GM21381 (cell line): ENCODE data around the gene ARHGAP23.

Experiments
- ATAC-seq: cut with Tn5 transposase; IDR thresholded peaks from one replicate; pipeline ENCODE4 v1.9.1; 2021; ENCODE audit warnings: mild to moderate bottlenecking, moderate library complexity; ENCODE audit not compliant: unreplicated experiment

ARHGAP23 gene

DNA sequence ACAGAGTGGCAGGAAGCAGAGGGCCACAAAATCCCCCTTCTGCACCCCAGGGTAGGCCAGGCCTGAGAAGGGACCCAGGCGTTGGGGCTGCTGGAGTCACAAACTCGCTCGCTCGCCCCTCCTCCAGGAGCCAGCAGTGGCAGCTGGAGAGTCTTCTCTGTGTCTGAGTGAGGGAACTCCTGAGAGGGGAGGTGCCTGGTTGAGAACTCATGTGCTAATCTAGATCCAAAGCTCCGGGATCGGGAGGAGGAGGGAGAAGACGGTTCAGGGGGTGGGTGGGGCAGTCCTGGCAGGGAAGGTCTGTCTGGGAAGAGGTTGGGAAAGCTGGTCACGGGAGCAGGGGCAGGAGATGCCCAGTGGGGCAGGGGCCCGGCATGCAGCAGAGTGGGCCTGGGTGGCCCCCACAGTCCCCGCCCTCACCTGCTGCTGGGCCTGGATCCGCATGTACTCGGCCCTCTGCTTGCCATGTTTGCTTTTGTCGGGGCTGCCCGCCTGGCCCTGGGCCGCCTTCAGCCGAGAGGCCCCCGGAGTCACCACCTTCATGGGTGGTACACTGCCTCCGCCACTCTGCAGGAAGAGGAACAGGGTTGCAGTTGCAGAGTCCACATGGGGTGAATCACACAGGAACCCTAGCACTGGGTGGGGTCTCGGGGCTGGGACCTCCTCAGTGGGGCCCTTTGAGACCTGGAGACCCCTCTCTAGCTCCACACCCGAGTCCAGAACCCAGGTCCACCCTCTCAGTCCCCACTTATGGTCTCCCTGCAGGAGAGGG lies 115.3 kb downstream of the ARHGAP23 start:
- no peak for ATAC-seq

- no peak for ATAC-seq
Observed at GRCh38 chr17:38544175-38544838, 116.0 kb downstream of the ARHGAP23 start.

- no peak for ATAC-seq
Observed at GRCh38 chr17:38544839-38545209, 116.6 kb downstream of the ARHGAP23 start.

GRCh38 chr17:38545531-38546225 lies 117.4 kb downstream of the ARHGAP23 start:
- ATAC-seq: no peak

- no peak for ATAC-seq
Observed at GRCh38 chr17:38546396-38546795, 118.1 kb downstream of the ARHGAP23 start.

GRCh38 chr17:38547444-38547843 lies 119.2 kb downstream of the ARHGAP23 start:
- no peak for ATAC-seq

GRCh38 chr17:38549285-38549684 lies 121.0 kb downstream of the ARHGAP23 start:
- ATAC-seq: no peak

GRCh38 chr17:38550661-38551060 lies 122.4 kb downstream of the ARHGAP23 start:
- ATAC-seq: no peak

- ATAC-seq: no peak
Observed at GRCh38 chr17:38551121-38551520, 122.9 kb downstream of the ARHGAP23 start.

DNA sequence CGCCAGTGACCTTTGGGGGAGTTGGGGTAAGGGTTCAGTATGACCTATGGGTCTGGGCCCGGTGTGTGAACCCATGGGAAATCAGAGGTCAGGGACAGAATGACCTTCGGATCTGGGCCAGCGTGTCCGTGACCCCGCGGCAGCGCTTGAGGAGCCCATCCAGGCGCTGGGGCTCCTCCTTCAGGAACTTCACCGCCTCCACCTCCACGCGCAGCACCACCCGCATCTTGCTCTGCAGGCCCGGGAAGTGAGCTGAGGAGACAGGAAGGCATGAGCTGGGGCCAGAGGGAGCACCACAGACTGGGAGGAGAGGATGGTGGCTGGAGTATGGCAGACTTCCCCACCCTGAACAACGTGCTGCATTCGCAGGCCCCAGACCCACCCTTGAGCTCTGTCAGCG lies 124.1 kb downstream of the ARHGAP23 start:
- no peak for ATAC-seq

GRCh38 chr17:38554430-38555350 lies 126.4 kb downstream of the ARHGAP23 start:
- ATAC-seq: no peak

DNA sequence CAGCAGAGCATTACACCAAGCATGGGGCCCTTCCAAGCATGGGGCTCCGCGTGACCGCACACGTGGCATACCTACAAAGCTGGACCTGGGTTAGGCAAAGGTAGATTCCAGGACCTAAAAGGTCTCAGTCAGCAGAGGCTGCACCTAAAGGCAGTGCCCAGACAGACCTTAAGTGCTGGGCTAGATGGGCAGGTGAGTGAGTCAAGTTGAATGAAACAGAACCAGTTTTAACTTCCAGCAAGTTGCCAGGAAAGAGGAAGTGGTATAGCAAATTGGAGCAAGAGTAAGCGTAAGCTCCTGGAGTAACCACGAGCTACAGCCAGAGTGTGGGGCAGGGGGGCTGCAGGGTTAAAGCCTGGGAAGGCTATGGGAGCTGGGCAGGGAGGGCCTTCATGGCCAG lies 128.0 kb downstream of the ARHGAP23 start:
- ATAC-seq: no peak

GRCh38 chr17:38557396-38557795 lies 129.1 kb downstream of the ARHGAP23 start:
- no peak for ATAC-seq

GRCh38 chr17:38557836-38558727 lies 129.8 kb downstream of the ARHGAP23 start:
- ATAC-seq: peak; percentile 66

DNA sequence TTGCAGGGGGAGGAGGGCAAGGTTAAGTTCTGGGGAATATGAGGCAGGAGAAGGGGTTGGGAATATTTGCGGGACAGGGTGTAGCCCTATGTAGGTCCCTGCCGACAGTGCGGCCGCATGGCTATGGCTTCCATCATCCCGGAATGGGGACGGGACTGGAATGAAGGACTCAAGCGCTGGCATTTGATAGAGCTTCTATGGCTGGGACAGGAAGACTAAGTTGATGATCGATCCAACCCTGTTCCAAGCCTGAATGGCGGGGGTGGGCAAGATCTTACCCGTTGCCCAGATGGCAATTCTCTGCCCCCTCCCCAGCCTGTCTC lies 130.4 kb downstream of the ARHGAP23 start:
- ATAC-seq: no peak

DNA sequence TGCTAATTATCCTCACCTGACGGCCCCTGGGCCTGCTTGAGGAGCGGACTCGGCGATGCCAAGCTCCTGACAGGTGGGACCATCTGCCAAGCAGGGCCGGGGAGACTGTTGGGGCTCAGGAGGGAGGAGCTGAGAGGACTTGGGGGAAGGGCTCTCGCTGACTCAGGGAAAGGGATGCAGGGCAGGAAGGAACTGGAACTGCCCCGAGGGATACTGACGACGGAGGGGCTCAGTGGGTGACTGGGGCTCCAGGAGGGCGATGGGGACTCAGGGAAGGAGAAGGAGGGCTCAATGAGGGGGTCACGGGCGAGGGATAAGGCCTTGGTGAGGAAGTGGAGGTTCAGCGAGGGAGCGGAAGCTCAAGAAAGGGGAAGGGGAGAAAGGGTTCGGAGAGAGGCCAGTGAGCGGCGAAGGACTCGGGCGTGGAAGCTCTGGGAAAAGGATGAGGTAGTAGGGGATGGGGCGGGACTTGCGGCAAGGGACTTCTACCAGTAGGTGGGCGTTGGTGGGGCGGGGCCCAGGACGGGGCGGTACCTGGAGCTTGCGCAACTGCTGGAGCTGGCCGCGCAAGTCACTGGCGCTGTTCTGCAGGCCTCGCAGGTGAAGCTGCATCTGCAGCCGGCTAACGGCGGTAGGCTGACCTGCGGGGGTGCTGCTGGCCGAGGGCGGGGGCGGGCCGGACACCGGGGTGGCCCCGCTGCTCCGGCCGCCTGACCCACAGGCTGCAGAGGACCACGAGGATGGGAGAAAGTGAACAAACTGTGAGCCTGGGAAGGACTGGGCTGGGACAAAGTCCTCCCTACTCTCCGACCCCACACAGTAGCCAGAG lies 131.0 kb downstream of the ARHGAP23 start:
- ATAC-seq: peak; percentile 66

DNA sequence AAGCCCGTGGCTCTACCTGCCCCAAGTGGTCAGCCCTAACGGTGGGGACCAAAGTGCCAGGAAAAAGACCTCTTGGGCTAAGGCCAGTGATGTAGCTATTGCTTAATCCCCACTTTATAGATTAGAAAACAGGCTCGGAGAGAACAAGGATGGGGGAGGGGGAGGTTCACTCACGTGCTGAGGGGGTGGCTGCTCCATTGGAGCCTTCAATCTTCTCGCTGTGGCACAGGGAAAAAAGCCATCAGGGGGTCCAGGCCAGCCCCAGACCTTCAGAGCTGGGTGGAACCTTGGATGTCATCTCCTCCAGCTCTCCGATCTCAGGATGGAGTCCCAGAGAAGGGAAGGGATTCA lies 131.6 kb downstream of the ARHGAP23 start:
- ATAC-seq: no peak

DNA sequence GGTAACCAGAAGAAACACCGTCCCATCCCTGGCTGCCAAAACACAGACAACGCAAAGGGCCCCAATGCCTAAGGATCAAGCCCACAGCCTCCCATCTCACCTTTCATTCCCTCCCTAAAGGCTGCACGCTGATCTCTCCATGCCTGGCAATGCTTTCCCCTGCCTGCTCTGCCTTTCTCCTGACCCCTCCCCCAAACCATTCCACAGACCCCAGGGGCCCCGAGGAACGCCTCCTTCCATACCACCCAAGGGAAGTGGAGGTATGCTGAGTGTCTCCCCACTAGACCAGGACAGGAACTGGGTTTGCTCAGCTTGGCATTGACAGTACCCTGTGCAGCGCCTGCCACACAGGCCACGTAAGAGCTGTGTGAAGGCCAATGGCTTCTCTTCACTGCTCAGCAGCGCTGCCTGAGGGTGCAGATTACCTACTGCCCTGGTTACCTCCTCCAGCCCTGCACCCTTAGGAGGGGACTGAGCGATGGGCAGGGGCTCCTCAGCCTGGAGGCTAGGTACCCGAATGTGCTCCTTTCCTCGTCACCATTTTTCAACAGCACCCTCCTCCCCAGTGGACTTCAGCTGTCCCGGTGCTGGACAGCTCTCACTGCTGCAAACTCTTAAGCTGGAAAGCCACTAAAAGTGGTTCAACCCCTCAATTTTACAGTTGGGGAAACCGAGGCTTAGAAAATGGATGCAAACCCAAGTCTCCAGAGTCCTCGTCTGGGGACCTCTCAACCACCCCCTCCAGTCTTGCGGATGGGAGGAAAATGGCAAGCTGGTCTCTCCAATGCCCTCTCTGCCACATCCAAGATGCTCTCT lies 132.4 kb downstream of the ARHGAP23 start:
- ATAC-seq: no peak
